ENCODE measurements around the gene CA14.
"Not testable (repeated sequence)": the region's sequence is repeated elsewhere in the genome, so short reads cannot be mapped to it uniquely, and the experiment has no call there.

Gene CA14

DNA sequence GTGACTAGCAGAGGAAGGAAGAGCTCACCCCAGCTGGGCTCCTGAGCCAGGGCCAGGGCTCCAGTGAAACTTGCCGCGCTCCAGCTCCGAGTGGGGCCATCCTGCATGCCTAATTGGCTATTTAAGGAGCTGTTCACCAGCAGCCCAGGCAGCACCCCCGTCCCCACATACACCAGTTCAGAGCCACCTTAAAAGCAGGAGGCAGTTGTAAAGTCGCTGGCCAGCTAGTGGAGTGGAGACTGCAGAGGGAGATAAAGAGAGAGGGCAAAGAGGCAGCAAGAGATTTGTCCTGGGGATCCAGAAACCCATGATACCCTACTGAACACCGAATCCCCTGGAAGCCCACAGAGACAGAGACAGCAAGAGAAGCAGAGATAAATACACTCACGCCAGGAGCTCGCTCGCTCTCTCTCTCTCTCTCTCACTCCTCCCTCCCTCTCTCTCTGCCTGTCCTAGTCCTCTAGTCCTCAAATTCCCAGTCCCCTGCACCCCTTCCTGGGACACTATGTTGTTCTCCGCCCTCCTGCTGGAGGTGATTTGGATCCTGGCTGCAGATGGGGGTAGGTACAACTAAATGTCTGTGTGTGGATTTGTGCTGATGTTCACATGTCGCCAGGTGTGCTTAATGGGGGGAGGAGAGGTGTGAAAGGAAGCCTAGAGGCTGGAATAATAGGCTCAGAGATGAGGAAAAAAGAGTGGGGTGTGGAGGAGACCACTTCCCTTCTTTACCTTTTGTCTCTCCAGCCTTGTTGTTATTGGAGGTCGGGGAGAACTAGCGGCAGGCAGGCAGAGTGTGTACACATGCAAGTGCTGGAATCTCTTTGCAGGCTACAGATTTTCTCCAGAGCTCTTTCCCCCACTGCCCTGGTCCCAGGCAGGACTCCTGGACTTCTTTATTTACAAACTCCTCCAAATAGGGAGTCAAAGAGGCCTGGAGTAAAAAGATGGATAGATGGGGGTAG lies at the start of gene CA14:
Gene CA14, plus strand, starts transcription at position 151 of the 962 bp plus-strand sequence. Its CDS starts 355 bp downstream, at position 506.
- DNase-seq: no peak

DNA sequence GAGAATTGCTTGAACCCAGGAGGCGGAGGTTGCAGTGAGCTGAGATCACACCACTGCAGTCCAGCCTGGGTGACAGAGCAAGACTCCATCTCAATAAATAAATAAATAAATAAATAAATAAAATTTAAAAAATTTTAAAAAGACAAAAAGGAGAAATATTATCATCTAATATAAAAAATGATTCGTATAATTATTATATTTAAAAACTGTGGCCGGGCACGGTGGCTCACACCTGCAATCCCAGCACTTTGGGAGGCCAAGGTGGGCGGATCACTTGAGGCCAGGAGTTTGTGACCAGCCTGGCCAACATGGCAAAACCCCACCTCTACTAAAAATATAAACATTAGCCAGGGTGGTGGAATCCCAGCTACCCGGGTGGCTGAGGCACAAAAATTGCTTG lies 49.1 kb upstream of the CA14 start:
- not testable (repeated sequence) for DNase-seq

DNA sequence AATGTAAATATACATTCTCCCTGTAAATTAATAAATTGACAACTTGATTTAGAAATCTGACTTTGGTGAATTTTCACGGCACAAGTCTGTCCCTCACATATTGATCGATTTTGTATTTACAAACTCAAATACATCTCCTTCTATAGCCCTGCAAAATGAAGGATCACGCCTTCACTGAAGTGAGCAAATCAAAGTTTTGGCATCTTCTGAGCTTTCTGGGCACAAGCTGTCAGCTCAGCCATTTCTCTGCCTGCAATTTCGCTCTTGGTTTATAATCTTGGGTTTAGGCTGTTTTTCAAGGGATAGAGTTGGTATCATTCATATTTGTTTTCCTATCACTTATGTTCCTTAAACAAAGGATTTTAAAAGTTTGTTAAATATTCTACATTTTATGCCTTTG lies 47.5 kb upstream of the CA14 start:
- no peak for DNase-seq

DNA sequence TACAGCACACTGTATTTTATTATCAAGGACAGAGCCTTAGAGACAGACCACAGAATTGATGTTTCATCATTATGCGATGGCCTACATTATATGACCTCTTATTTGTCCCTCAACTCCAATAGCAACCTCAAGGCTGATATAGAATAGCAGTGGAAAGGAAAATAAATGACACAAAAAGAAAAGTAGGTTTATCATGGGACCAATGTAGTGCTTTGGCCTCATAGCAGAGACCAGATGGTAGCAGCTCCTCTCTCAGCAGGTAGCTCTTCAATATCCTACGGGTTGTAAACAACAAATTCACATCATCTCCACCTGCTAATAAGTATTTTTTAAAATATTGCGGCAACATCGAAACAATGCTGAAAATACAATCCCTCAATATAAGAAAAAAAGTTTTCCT lies 46.9 kb upstream of the CA14 start:
- no peak for DNase-seq

DNA sequence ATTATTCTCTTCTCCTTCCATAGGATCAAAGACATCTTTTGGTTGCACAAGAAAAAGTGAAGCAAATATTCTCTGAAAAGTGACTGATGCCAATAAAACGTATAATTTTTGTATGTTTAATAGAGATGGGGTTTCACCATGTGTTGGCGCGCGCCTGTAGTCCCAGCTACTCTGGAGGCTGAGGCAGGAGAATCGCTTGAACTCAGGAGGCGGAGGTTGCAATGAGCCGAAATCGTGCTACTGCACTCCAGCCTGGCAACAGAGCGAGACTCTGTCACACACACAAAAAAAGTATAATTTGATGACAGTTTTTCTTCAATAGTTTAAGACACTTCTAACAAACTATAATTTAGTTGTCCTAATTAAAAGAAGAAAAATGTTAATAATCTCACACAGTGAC lies 45.5 kb upstream of the CA14 start:
- no peak for DNase-seq

DNA sequence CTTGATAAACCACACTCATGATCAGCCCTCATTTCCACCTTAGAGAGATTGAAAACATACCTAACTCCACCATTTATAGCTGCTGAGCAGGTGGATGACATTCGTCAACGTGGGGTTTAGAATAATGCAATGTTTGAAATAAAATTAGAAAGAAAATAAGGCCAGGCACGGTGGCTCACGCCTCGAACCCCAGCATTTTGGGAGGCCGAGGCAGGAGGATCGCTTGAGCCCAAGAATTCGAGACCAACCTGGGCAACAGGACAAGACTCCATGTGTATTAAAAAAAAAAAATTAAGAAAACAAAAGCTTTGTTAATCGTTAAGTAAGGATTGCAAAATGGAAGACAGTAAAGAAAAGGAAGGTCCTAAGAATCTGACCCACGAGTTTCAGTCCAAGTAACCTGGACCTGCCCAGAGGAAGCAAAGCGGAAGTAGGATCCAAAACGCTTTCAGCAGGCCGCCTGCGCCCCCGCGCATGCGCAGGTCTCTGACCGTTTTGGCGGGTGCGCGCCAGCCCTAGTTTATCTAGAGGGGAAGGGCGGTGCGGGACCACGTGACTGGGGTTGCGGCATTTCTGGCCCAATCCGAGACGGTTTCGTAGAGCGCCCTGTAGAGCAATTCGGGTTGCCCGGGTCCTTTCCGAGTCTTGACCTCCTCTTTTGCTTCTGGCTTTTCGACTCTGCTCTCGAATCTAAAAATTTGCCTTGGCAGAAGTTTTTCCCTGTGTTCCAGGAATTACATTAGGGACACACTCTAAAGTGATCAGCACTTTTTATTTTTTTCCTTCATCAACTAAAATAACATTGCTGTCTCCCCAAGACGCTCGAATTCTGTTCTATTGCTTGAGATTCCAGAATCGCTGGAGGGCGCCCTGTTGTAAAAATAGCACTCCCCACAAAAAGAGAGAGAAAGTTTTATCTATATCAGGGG lies 44.1 kb upstream of the CA14 start:
- DNase-seq: peak; percentile 99

DNA sequence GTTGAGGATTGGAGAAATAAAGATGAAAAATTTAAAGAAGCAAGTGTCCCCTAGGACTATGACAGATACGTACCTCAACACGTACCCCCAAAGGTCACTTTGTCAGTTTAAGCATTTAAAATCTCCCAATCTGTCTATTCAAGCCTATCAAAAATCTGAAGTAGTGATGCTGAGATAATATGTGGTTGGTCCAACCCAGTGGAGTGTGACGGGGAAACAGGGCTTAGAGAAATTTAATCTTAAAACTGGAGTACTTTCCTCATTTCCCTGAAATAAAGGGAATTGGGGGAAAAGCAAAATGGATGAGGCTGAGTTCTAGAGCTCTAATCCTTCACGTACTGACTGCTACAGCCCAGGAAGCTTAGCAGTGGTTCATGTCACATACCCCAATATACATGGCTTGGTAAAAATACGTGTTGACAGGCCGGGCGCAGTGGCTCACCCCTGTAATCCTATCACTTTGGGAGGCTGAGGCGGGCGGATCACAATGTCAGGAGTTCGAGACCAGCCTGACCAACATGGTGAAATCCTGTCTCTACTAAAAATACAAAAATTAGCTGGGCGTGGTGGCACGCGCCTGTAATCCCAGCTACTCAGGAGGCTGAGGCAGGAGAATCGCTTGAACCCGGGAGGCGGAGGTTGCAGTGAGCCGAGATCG lies 43.3 kb upstream of the CA14 start:
- DNase-seq: peak; percentile 26

DNA sequence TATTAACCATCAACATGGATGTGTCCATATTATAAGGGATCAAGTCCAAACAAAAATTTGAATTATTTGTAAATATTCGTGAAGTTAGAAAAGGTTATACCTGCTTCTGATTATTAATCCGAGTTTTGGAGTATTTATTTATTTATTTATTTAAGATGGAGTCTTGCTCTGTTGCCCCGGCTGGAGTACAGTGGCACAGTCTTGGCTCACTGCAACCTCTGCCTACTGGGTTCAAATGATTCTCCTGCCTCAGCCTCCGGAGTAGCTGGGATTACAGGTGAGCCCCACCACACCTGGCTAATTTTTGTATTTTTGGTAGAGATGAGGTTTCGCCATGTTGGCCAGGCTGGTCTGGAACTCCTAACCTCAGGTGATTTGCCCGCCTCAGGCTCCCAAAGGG lies 41.7 kb upstream of the CA14 start:
- not testable (repeated sequence) for DNase-seq

DNA sequence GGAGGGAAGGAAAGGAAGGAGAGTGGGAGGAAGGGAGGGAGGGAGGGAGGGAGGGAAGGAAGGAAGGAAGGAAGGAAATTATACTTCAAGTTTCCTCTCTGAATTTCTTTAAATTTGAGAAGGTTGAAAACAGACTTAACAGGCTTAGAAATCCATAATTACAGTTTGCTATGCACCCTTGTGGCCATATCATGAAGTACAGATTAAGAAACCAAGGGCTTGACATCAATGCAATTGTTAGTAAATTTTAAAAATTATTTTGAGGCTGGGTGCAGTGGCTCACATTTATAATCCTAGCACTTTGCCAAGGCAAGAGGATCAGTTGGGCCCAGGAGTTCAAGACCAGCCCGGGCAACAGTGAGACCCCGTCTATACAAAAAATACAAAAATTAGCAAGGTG lies 36.0 kb upstream of the CA14 start:
- DNase-seq: peak; percentile 50

DNA sequence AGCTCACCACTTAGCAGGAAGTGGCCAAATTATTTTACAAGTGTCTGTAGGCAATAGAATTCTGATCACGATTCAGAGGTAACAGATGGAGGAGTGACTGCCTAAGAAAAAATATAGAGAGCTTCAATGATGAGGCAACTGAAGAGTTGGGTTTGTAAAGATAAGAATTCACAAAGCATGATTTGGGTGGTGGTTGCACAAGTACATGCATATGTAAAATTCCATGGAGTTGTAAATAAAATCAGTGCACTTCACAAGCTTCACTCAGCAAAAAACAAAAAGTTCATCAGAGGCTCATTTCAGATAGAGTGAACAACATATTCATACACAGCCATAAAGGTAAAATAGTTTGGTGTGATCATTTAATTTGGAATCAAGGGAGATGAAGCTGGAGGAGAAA lies 32.6 kb upstream of the CA14 start:
- DNase-seq: no peak

DNA sequence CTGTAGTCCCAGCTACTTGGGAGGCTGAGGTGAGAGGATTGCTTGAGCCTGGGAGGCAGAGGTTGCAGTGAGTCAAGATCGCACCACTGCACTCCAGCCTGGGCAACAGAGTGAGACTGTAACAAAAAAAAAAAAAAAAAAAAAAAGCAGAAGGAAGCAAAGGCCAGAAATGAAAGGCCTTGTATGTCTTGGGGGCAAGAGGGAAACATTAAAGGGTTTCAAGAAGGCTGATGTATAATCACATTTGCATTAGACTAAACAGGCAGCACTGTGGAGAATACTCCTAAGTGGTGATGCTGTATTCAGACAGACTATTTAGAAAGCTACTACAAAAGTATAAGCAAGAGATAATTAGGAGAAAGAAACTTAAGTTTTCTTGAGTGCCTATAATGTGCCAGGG lies 32.0 kb upstream of the CA14 start:
- DNase-seq: no peak

DNA sequence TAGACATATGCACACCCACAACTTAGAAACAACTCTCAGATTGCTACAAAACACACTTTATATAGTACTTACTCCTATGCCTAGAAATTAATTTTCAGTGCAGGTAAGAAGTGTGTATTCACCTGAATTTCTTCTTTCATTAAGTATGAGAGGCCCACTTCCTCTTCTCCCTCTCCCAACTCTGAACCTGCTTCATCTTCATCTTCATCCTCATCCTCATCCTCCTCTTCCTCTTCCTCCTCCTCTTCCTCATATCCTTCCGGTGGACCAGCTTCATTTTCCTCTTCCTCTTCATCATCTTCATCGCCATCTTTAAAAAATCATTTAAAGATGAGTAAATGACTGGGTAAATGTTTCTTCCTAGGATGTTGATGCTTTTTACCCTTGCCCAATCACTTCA lies 31.1 kb upstream of the CA14 start:
- DNase-seq: no peak

DNA sequence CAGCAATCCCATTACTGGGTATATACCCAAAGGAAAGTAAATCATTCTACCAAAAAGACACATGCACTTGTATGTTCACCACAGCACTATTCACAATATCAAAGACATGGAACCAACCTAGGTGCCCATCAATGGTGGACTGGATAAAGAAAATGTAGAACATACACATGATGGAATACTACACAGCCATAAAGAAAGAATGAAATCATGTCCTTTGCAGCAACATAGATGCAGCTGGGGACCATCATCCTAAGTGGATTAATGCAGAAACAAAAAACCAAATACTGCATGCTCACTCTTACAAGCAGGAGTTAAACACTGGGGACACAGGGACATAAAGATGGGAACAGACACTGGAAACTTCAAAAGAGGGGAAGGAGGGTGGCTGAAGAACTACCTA lies 30.3 kb upstream of the CA14 start:
- DNase-seq: no peak

DNA sequence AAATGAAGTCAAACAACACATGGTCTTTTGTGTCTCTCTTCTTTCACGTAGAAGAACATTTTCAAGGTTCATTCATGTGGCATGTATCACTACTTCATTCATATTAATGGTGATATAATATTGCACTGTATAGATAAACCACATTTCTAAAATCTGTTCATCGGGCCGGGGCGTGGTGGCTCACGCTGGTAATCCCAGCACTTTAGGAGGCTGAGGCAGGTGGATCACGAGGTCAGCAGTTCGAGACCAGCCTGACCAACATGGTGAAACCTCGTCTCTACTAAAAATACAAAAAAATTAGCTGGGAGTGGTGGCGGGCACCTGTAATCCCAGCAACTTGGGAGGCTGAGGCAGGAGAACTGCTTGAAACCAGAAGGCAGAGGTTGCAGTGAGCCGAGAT lies 29.3 kb upstream of the CA14 start:
- not testable (repeated sequence) for DNase-seq

DNA sequence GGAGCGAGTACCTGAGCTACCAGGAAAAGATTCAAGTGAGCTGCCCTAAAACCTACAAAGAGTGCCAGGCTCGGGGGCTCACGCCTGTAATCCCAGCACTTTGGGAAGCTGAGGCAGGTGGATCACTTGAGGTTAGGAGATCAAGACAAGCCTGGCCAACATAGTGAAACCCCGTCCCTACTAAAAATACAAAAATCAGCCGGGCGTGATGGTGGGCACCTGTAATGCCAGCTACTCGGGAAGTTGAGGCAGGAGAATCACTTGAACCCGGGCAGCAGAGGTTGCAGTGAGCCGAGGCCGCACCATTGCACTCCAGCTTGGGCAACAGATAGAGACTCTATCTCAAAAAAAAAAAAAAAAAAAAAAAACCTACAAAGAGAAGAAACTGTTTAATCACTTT lies 24.7 kb upstream of the CA14 start:
- DNase-seq: not testable (repeated sequence)

DNA sequence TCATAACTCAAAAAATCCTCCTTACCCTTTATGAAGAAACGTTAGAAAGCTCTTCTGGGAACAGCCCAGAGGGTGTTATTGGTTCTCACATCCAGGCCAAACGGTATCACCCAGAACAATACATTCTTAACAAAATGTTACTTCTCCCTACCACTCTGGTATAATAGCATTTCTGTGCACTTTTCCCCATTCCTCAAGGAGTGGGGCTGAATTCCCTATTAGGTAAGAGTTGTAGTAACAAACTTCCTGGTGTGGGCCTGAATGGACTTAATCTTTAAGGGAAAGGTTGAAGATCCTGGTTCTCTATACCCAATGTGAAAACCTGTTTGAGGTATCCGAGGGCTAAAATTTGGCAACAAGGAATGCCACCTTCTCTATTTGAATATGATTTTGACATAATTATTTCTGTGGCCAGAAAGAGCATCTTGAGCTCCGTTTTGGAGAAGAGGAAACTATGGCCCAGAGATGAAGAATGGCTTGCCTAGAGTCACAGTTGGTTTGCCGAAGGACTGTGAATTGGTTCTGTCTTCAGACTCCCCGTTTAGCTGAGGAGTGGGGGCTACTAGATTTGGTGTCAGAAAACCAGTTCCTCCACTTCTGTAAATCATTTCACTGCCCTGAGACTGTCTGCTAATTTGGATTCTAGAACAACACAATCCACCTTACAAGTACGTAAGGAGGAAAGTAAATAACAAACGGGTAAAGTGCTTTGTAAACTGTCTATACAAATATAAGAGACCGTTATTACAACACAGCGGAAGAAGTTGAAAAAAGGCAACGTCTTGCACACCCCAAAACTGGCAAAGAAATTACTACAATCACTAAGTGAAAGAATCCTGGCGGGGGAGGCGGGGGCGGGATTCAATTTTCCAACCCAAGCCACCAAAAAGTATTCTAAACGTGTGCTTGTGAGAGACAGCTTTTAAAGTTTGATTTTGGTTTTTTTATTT lies 23.9 kb upstream of the CA14 start:
- DNase-seq: peak; percentile 78

DNA sequence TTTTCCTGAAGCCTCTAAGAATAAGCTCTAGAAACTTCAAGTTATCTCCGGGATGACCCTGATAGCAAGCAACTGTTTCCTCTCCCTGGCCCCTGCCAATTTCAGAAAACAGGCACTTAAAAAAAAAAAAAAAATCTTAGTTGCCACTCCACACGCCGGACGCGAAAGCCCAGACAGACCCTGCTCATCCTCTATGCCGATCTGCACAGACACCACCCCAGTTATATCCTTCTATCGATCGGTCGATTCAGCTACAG lies 23.3 kb upstream of the CA14 start:
- no peak for DNase-seq

DNA sequence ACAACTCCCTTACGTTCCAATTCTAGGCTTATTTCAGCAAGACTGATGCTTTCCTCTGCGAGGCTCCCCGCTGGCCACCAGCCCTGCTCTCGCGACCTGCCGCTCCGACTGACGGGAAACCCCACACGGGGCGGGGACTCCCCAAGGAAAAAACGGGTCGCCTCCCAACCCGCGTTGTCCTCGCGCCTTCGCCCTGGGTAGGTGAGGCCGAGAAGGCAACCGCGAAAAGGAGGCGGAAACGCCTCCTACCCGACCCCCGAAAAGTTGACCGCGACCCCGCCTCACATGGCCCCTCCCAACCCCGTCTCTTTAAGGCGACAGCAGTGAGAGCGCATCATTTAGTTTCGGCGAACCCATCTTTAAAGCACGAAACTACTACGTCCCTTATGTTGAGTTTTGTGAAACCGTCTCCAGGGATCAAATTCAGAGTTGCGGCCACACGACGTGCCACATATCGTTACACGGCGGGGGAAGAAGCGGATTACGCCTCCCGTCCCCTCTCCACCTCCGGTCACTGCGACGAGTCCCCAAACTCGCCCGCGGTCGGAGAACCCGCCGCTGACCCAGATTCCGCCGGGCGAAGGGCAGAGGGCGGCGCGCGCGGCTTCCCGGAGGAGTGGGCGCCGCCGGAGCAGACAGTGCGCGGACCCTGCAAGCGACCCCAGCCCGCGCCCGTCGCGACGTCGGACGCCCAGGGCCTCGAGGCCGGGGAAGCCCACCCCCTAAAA lies 22.8 kb upstream of the CA14 start:
- DNase-seq: peak; percentile 80

DNA sequence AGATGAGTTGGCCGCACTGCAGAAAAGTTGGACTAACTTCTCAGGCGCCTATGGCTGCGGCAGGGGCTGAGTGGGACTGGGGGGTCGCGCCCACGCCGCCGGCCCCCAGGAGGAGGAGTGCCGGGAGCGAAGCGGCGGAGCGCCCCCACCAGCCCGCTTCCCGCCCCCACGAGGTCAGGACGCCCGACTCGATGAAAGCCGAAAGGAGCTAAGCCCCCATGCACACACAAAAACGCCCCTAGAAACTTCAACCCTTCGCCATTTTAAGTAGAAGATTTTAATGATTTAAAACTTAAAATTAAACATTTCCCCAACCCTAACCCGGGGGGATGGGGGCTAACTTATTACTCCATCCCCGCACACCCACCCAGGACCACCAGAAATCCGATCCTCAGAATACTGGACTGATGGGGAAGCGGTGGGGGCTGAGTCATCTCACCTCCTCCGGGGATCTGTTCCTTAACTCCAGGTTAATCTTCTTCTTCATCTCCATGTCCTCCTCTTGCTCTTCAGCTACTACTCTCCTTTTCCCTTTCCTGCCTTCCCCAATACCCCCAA lies 22.2 kb upstream of the CA14 start:
- peak; percentile 61 for DNase-seq

DNA sequence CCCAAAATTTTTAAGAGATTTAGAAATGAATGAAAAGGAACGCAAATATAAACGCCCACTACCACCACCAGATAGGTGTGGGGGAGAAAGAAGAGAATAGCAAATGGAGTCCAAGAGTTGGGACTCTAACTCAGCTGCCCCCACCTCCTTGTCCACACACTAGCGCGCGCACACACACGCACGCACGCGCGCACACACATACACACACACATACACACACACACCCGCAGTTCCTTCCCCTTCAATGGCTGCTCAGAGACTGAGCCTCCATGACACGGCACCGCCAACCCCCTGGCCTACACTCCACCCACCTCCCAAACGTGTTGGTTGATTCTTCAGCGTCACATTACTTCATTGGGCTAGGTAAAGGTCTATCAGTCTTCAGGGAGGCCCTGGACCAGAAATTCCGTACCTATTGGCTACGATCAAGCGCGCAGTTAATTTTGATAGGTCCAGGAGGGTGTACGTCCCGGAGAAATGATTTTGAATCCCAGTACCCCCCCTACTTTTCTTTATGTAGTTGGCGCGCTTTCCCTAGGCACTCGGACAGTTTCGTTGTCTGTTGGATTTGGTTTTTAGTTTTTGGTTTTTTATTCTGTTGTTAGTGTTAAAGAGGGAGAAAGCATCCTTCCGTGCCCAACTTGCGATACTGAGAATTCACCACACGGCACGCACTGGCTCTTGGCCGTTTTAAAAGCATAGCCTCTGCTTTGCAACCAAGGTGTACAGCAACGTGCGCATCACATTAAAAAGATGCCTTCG lies 21.5 kb upstream of the CA14 start, which contains the start of gene ANP32E:
Gene ANP32E, minus strand, starts transcription at position 261 of the 762 bp plus-strand sequence. CDS start 326 bp downstream, outside the sequence.
- peak; percentile 99 for DNase-seq
